GM12892 (cell line): Measurements from ENCODE around the gene KRTAP13-1.

Experiments
- DNase-seq: peaks from one replicate; pipeline ENCODE4 v3.0.0; 2011; ENCODE audit not compliant: insufficient read length
- FAIRE-seq: peaks from 2 replicates; lab custom pipeline; 2011; peaks lifted over from hg19 to GRCh38; lab: Jason Lieb, UNC
- POLR2A ChIP-seq: IDR thresholded peaks from 2 replicates; pipeline ENCODE4 v1.6.1; 2011; ENCODE audit warnings: low read depth, low read length, control low read depth
- POLR2AphosphoS5 ChIP-seq: IDR thresholded peaks from 2 replicates; pipeline ENCODE4 v1.6.1; 2011; ENCODE audit warnings: low read depth, low read length, control low read depth
- TAF1 ChIP-seq: IDR thresholded peaks from 2 replicates; pipeline ENCODE4 v1.6.1; 2011; ENCODE audit warnings: low read depth, mild to moderate bottlenecking, control low read depth, low read length, borderline replicate concordance

Gene KRTAP13-1

GRCh38 chr21:30426731-30427130 lies 30.9 kb downstream of the KRTAP13-1 start:
- DNase-seq (no peak), FAIRE-seq (no peak)
- TF ChIP-seq POLR2AphosphoS5: no peak
- TF ChIP-seq POLR2A: no peak
- no peak for TF ChIP-seq TAF1

- DNase-seq (no peak), FAIRE-seq (no peak)
- no peak for TF ChIP-seq POLR2AphosphoS5
- no peak for TF ChIP-seq TAF1
- no peak for TF ChIP-seq POLR2A
These were observed 34.4 kb downstream of the KRTAP13-1 start, which contains the start of gene KRTAP13-4 for GRCh38 chr21:30430170-30430655. KRTAP13-4 (plus strand) TSS chr21:30430220; CDS start chr21:30430276, 56 bp downstream.

GRCh38 chr21:30434033-30434631 lies 38.3 kb downstream of the KRTAP13-1 start:
- no peak for FAIRE-seq
- no peak for DNase-seq

GRCh38 chr21:30437010-30437565 lies 41.3 kb downstream of the KRTAP13-1 start:
- TF ChIP-seq POLR2AphosphoS5 (no peak), TAF1 (no peak), POLR2A (no peak)
- DNase-seq (no peak), FAIRE-seq (no peak)

More at GRCh38 chr21:30434033-30434631, 38.3 kb downstream of the KRTAP13-1 start:
- TF ChIP-seq POLR2A (no peak), POLR2AphosphoS5 (no peak), TAF1 (no peak)

GRCh38 chr21:30439975-30440374 lies 44.1 kb downstream of the KRTAP13-1 start, which contains the start of gene KRTAP15-1:
KRTAP15-1 (plus strand) TSS chr21:30440275; CDS start chr21:30440328, 53 bp downstream.
- DNase-seq (no peak), FAIRE-seq (no peak)
- TF ChIP-seq POLR2AphosphoS5: no peak
- no peak for TF ChIP-seq POLR2A

- no peak for DNase-seq
These were observed 47.4 kb downstream of the KRTAP13-1 start for GRCh38 chr21:30443226-30443625.

GRCh38 chr21:30444204-30444603 lies 48.4 kb downstream of the KRTAP13-1 start:
- FAIRE-seq (no peak), DNase-seq (no peak)
- TF ChIP-seq TAF1 (no peak), POLR2AphosphoS5 (no peak), POLR2A (no peak)

More at GRCh38 chr21:30443226-30443625, 47.4 kb downstream of the KRTAP13-1 start:
- FAIRE-seq: no peak
- TF ChIP-seq POLR2A: no peak
